ENCODE results near the gene SLC12A4.

Gene SLC12A4

GRCh38 chr16:67993207-67994039 is 25.0 kb upstream of the SLC12A4 start:
- peak; percentile 62 for DNase-seq (ENCODE audit: low read depth)
- TF ChIP-seq CTCF (conservative IDR thresholded peaks at IDR 0.05; ENCODE audit: control insufficient read depth, insufficient read depth, low read depth, low read length): peak; percentile 64
- peak overlapping the region; percentile 12 for H3K4me3 ChIP-seq (ENCODE audit: control insufficient read depth, low read depth, low read length)

DNA sequence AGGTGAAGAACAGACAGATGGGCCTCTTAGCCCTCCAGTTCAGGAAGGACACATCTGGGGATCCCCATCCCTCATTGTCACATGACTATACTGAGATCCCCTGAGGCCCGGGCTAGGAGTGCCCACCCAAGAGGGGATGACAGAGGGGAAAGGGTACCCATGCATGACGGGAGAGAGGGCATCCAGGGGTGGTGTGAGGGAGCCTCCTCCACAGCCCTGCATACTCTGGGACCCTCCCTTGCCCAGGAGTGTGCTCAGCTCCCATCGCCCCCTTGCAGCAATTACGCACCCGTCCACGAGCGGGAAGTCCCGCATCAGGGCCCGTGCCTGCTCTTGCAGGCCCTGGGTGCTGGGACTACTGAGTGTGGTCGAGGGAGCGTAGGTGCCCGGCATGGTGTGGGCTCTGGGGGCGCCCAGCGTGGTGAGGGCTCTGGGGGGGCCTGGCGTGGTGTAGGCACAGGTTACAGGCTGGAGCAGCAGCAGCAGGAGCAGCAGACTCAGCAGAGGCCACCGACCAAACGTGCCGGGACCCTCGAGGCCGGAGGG is 24.3 kb upstream of the SLC12A4 start:
- H3K4me3 ChIP-seq (ENCODE audit: control insufficient read depth, low read depth, low read length): no peak overlapping the region
- DNase-seq (ENCODE audit: low read depth): no peak
- no peak for TF ChIP-seq CTCF (conservative IDR thresholded peaks at IDR 0.05; ENCODE audit: control insufficient read depth, insufficient read depth, low read depth, low read length)

DNA sequence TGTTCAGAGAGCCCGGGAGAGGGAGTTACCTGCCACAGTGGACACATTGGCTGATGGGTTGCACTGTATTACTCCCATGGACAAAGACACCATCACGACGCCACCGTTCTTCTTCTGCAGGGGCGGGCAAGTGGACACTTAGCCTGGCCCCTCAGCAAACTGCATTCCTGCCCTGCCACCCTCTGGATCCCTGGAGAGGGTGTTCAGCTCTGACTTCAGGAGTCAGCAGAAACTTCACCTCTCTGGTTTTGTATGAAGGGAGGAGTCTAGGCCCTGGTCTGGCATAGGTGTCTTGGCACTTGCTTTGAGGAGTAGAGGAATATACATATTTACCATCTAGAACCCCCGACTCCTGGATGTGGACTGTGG is 21.6 kb upstream of the SLC12A4 start:
- no peak overlapping the region for H3K4me3 ChIP-seq (ENCODE audit: control insufficient read depth, low read depth, low read length)
- no peak for TF ChIP-seq CTCF (conservative IDR thresholded peaks at IDR 0.05; ENCODE audit: control insufficient read depth, insufficient read depth, low read depth, low read length)
- DNase-seq (ENCODE audit: low read depth): no peak

DNA sequence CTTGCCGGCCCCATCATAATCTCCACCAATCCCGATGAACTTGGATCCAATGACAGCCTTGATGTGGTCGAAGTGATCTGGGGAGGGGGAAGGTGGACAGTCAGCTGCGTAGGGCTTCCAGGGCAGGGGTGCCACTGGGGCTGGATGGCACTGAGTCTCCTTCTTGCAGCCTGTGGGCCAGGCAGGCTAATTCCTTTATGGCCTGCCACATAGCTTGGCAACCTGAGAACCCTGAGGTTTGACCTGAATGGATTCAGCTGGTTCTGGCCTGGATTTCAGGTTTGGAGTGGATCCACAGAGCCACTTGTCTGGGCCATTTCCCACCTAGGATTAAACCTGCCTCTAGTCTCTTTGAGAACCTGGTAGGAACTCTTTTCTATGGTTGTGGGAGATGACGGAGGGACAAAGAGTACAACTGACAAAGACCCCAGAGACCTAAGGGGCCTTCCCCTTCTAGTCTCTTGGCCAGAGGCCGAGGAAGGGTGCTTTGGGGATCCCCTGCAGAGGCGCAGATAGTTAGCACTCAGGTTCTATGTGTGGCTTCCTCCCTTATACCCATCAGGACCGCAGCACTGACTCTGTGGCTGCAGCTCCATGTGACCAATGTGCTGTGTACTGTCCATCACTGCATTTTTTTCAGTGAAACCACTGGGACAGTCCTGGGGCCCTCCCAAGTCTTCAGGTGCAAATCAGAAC is 21.0 kb upstream of the SLC12A4 start:
- no peak overlapping the region for H3K4me3 ChIP-seq (ENCODE audit: control insufficient read depth, low read depth, low read length)
- DNase-seq (ENCODE audit: low read depth): no peak
- no peak for TF ChIP-seq CTCF (conservative IDR thresholded peaks at IDR 0.05; ENCODE audit: control insufficient read depth, insufficient read depth, low read depth, low read length)

GRCh38 chr16:67988675-67989074 is 20.2 kb upstream of the SLC12A4 start:
- TF ChIP-seq CTCF (conservative IDR thresholded peaks at IDR 0.05; ENCODE audit: control insufficient read depth, insufficient read depth, low read depth, low read length): no peak
- no peak overlapping the region for H3K4me3 ChIP-seq (ENCODE audit: control insufficient read depth, low read depth, low read length)
- DNase-seq (ENCODE audit: low read depth): no peak

GRCh38 chr16:67987460-67988160 is 19.2 kb upstream of the SLC12A4 start:
- no peak for TF ChIP-seq CTCF (conservative IDR thresholded peaks at IDR 0.05; ENCODE audit: control insufficient read depth, insufficient read depth, low read depth, low read length)
- no peak for DNase-seq (ENCODE audit: low read depth)
- no peak overlapping the region for H3K4me3 ChIP-seq (ENCODE audit: control insufficient read depth, low read depth, low read length)
